ENCODE measurements around the gene COPS7A. TPM values are rescaled to one million over a fixed set of nuclear protein-coding genes. Genes with fewer than 3 reads are reported as not detected.

The COPS7A gene
- total and polyA plus RNA-seq, 2 experiments from 2014 or later: 37.7 to 51.9 TPM

DNA sequence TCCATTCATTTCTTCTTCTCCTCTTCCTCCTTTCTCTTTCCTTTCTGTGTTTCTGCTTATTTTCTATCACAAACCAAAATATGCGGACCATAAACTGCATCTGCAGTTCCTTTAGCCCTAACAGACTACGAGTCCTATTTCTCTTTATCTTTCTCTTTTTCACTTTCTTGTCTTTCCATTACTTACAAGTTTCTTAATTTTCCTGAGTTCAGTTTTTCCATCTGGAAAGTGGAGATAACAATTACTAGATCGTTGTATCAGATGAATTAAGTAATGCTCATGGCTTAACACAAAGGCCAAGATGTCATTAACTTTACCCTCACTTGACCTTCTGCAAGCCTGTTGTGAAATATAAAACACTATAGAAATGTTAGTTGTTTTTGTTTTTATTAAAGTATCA lies 983 bp upstream of the COPS7A start (continued):
- TF ChIP-seq, protein P1, sequence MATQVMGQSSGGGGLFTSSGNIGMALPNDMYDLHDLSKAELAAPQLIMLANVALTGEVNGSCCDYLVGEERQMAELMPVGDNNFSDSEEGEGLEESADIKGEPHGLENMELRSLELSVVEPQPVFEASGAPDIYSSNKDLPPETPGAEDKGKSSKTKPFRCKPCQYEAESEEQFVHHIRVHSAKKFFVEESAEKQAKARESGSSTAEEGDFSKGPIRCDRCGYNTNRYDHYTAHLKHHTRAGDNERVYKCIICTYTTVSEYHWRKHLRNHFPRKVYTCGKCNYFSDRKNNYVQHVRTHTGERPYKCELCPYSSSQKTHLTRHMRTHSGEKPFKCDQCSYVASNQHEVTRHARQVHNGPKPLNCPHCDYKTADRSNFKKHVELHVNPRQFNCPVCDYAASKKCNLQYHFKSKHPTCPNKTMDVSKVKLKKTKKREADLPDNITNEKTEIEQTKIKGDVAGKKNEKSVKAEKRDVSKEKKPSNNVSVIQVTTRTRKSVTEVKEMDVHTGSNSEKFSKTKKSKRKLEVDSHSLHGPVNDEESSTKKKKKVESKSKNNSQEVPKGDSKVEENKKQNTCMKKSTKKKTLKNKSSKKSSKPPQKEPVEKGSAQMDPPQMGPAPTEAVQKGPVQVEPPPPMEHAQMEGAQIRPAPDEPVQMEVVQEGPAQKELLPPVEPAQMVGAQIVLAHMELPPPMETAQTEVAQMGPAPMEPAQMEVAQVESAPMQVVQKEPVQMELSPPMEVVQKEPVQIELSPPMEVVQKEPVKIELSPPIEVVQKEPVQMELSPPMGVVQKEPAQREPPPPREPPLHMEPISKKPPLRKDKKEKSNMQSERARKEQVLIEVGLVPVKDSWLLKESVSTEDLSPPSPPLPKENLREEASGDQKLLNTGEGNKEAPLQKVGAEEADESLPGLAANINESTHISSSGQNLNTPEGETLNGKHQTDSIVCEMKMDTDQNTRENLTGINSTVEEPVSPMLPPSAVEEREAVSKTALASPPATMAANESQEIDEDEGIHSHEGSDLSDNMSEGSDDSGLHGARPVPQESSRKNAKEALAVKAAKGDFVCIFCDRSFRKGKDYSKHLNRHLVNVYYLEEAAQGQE (IDR thresholded peaks at IDR 0.05; ENCODE audit: unreplicated experiment): no peak
- TF ChIP-seq POLR2AphosphoS5 (IDR thresholded peaks at IDR 0.05; ENCODE audit: low read depth) (no peak), ETS1 (IDR thresholded peaks at IDR 0.05) (no peak)

- no peaks in the 10 kb centered on the region for H3K27me3 ChIP-seq (ENCODE audit: insufficient read depth)
- H3K27ac Mint-ChIP-seq: peak overlapping the region; percentile 96
- peaks cover 17% of the 10 kb centered on the region for H3K36me3 Mint-ChIP-seq (ENCODE audit: low read depth)
- DNase-seq (ENCODE audit: low spot score) (peak; percentile 28), ATAC-seq (peak; percentile 15)
- peaks cover 17% of the 10 kb centered on the region for H3K27me3 Mint-ChIP-seq (ENCODE audit: insufficient read depth, low read depth, poor library complexity)
- H3K4me2 ChIP-seq: peak overlapping the region; percentile 96
- H3F3A ChIP-seq (replicated peaks; ENCODE audit: low read depth): peaks cover 11% of the 10 kb centered on the region
- H3K4me3 ChIP-seq: peak overlapping the region; percentile 54
- TF ChIP-seq JUNB (IDR thresholded peaks at IDR 0.05; ENCODE audit: unreplicated experiment) (no peak), EZH2phosphoT487 (IDR thresholded peaks at IDR 0.05; ENCODE audit: unreplicated experiment) (no peak), CREB1 (CRISPR knock-in tag; IDR thresholded peaks at IDR 0.05; ENCODE audit: low read depth) (no peak), NANOG (IDR thresholded peaks at IDR 0.05; ENCODE audit: borderline replicate concordance) (no peak), POLR2AphosphoS5 (IDR thresholded peaks at IDR 0.05; ENCODE audit: low read depth) (no peak), ZNF331 (CRISPR knock-in tag; IDR thresholded peaks at IDR 0.05; ENCODE audit: low read depth) (no peak)
- H4K20me1 ChIP-seq (replicated peaks; ENCODE audit: insufficient read depth): no peaks in the 10 kb centered on the region
- peaks cover 12% of the 10 kb centered on the region for H3K4me1 Mint-ChIP-seq
- H3K4me1 ChIP-seq (ENCODE audit: insufficient read depth): peaks cover 16% of the 10 kb centered on the region
- peak overlapping the region; percentile 84 for H3K4me3 Mint-ChIP-seq
- peaks cover 12% of the 10 kb centered on the region; the same call in 1 of the 2 replicates for H3K79me2 ChIP-seq (replicated peaks; ENCODE audit: insufficient read depth)
- H3K9me2 ChIP-seq (ENCODE audit: insufficient read depth): no peaks in the 10 kb centered on the region
- H3K9me3 Mint-ChIP-seq: no peaks in the 10 kb centered on the region; the same call in 2 of the 3 replicates
- H3K27ac ChIP-seq (ENCODE audit: low read depth): peak overlapping the region; percentile 90
- peaks cover 9% of the 10 kb centered on the region; the same call in 1 of the 2 replicates for H3K36me3 ChIP-seq (ENCODE audit: insufficient read depth)
- peak overlapping the region; percentile 34; the same call in 1 of the 2 replicates for H2AFZ ChIP-seq
Measured at GRCh38 chr12:6724409-6724797, 557 bp downstream of the COPS7A start.

DNA sequence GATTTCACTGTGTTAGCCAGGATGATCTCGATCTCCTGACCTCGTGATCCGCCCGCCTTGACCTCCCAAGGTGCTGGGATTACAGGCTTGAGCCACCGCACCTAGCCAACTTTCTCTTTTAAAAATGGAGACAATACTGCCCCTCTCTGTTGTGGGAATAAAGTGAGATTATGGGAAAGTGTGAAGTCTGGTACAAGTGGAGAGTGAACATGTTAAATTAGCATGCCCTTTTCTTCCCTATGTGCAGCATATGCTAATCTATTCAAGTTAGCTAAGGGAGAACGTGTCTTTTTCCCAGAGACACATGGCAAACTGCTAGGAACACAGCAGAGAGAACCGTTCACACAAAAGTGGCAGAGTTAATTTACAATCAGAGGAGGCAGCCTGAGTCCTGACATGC lies 1.5 kb downstream of the COPS7A start:
- Mint-ChIP-seq H3K9me3 (no peaks in the 10 kb centered on the region; the same call in 2 of the 3 replicates), H3K36me3 (ENCODE audit: low read depth) (peaks cover 26% of the 10 kb centered on the region), H3K27me3 (ENCODE audit: insufficient read depth, low read depth, poor library complexity) (peaks cover 14% of the 10 kb centered on the region), H3K4me3 (peak overlapping the region; percentile 84), H3K27ac (no peak overlapping the region), H3K4me1 (peaks cover 12% of the 10 kb centered on the region)
- DNase-seq (ENCODE audit: low spot score) (no peak), ATAC-seq (no peak)
- Histone ChIP-seq H3K4me2 (peak overlapping the region; percentile 96; the same call in 1 of the 2 replicates), H3K4me3 (no peak overlapping the region), H3K36me3 (ENCODE audit: insufficient read depth) (peaks cover 14% of the 10 kb centered on the region; the same call in 1 of the 2 replicates), H3F3A (replicated peaks; ENCODE audit: low read depth) (peaks cover 11% of the 10 kb centered on the region), H4K20me1 (replicated peaks; ENCODE audit: insufficient read depth) (no peaks in the 10 kb centered on the region), H3K27ac (ENCODE audit: low read depth) (no peak overlapping the region), H2AFZ (no peak overlapping the region), H3K79me2 (replicated peaks; ENCODE audit: insufficient read depth) (peaks cover 12% of the 10 kb centered on the region; the same call in 1 of the 2 replicates), H3K27me3 (ENCODE audit: insufficient read depth) (no peaks in the 10 kb centered on the region), H3K4me1 (ENCODE audit: insufficient read depth) (peaks cover 16% of the 10 kb centered on the region), H3K9me2 (ENCODE audit: insufficient read depth) (no peaks in the 10 kb centered on the region)
- TF ChIP-seq NANOG (IDR thresholded peaks at IDR 0.05; ENCODE audit: borderline replicate concordance): no peak
- TF ChIP-seq POLR2AphosphoS5 (IDR thresholded peaks at IDR 0.05; ENCODE audit: low read depth): no peak
- no peak for TF ChIP-seq STAT1 (IDR thresholded peaks at IDR 0.05; ENCODE audit: unreplicated experiment)
- no peak for TF ChIP-seq ETS1 (IDR thresholded peaks at IDR 0.05)
- no peak for TF ChIP-seq CREB1 (CRISPR knock-in tag; IDR thresholded peaks at IDR 0.05; ENCODE audit: low read depth)
